NCI-H82 treated with DMSO at 0.1 percent for 48 hours (cell line): ENCODE data around the gene ZC3H6.
A peak's percentile ranks its signal among the peaks of the same experiment; 100 is the strongest.

ENCODE experiments used
- DNase-seq: peaks from one replicate; lab custom pipeline; 2025; ENCODE audit not compliant: unreplicated experiment; lab: John Stamatoyannopoulos, UW

ZC3H6 gene, protein sequence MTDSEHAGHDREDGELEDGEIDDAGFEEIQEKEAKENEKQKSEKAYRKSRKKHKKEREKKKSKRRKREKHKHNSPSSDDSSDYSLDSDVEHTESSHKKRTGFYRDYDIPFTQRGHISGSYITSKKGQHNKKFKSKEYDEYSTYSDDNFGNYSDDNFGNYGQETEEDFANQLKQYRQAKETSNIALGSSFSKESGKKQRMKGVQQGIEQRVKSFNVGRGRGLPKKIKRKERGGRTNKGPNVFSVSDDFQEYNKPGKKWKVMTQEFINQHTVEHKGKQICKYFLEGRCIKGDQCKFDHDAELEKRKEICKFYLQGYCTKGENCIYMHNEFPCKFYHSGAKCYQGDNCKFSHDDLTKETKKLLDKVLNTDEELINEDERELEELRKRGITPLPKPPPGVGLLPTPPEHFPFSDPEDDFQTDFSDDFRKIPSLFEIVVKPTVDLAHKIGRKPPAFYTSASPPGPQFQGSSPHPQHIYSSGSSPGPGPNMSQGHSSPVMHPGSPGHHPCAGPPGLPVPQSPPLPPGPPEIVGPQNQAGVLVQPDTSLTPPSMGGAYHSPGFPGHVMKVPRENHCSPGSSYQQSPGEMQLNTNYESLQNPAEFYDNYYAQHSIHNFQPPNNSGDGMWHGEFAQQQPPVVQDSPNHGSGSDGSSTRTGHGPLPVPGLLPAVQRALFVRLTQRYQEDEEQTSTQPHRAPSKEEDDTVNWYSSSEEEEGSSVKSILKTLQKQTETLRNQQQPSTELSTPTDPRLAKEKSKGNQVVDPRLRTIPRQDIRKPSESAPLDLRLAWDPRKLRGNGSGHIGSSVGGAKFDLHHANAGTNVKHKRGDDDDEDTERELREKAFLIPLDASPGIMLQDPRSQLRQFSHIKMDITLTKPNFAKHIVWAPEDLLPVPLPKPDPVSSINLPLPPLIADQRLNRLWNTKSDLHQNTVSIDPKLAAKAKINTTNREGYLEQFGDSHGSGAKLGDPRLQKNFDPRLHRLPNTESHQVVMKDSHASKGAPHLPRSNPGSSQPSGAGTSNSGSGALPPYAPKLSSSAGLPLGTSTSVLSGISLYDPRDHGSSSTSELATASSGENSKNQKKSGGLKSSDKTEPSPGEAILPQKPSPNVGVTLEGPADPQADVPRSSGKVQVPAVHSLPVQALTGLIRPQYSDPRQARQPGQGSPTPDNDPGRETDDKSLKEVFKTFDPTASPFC

GRCh38 chr2:112275311-112275886, at the start of gene ZC3H6:
ZC3H6 (plus strand) TSS chr2:112275597; CDS start chr2:112275995, 398 bp downstream.
- DNase-seq, result peak; percentile 86

DNA sequence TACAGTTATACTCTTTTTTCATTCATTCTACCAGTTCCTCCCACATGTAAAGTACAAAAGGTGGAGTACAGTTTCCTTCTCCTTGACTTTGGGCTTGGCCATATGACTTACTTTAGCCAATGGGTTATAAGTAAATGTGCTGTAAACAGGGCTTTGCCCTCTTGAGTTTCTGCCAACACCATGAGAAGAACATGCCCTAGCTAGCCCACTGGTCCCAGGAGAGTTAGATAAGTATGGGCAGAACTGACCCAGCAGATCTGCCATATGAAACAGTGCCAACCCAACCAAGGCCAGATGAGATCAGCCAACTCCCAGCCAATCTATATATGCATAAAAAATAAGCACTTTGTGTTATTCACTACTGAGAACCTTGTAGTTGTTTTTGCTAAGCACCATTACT, 46.0 kb upstream of the ZC3H6 start:
- no peak for DNase-seq

- DNase-seq, result no peak
Measured at GRCh38 chr2:112230371-112230770, 45.0 kb upstream of the ZC3H6 start.

GRCh38 chr2:112239862-112240261, 35.5 kb upstream of the ZC3H6 start:
- no peak for DNase-seq

GRCh38 chr2:112242384-112242783, 33.0 kb upstream of the ZC3H6 start:
- no peak for DNase-seq

DNA sequence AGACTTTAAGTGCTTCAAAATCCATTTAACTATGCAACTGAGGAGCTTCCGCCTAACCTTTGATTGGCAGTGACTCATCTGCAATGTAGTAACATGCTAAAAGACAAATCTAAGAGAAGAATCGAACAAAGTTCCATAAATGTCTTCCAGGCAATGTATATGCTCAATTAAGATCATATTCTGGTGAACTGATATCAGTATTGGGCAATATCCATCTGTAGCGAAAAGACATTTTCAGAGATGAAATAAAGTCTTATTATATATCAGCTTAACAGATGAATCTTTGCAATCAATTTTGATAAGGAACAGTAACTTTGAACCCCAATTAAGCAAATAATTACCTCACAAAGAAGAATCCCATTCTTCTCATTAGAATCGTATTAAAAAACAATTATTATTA, 32.2 kb upstream of the ZC3H6 start:
- no peak for DNase-seq

- DNase-seq, result no peak
Measured at GRCh38 chr2:112244854-112245253, 30.5 kb upstream of the ZC3H6 start.

- DNase-seq, result no peak
Measured at GRCh38 chr2:112251271-112251670, 24.1 kb upstream of the ZC3H6 start.

DNA sequence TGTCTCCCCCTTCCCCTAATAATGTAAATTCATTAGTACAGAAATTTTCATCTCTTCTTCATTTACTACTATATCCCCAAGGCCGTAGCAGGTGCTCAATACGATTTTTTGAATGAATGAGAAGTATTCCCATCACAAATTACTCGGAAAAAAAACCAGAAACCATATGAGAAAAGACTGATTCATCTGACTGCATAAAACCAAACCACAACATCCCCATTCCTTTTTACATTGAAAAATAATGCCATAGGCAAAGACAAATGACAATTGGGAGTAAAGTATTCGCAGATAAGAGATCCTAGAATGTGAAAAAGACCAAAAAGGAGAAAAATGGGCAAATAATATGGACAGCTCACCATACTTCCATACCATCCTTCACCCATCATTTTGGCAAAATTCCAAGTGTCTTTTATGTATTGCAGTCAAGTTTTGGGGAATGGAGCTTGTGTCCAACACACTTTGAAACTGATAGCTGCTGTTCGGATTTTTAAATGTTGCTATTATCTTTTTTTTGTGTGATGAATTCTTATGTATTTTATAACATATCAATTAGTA, 22.1 kb upstream of the ZC3H6 start:
- no peak for DNase-seq

DNA sequence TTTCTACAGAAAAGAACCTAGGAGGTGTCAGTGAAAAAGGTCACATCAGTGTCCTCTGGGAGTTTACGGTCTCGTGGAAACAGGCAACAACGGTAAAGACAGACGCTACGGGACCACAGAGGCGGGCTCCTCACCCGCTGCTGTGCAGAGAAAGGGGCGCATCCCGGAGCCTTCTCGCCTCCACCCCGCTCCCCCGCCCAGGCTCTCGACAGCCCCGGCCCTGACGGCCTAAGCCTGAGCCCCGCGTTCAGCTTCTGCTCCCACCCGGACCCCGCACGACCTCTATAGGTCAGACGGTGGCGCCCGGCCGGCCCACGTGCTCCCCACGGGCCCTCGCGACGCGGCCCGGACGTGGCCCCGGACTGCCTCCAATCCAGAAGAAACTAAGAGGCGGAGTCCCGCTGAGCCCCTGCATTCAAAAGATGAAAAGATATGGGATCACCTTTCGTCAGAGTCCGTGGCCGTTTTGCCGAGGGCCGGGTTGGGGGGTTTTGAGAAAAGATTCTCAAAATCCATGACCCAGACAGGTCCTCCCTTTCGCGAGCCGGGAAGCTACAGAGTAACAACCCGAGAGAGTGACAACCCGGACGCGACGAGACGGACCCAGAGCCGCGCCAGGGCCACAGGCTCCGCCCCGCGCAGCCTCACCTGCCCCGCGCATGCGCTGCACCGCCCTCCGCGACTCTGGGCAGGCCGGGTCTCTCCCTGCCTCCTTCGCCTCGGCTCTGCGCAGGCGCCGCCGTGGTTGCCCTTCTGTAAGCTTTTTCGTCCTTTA, 20.7 kb upstream of the ZC3H6 start, which contains the start of gene ZC3H8:
TSS of gene ZC3H8 (minus strand) at position 577 of the 775 bp plus-strand sequence. CDS start at position 516, 61 bp downstream.
- peak; percentile 80 for DNase-seq

GRCh38 chr2:112255875-112256274, 19.5 kb upstream of the ZC3H6 start:
- no peak for DNase-seq

GRCh38 chr2:112256654-112257053, 18.7 kb upstream of the ZC3H6 start:
- no peak for DNase-seq

DNA sequence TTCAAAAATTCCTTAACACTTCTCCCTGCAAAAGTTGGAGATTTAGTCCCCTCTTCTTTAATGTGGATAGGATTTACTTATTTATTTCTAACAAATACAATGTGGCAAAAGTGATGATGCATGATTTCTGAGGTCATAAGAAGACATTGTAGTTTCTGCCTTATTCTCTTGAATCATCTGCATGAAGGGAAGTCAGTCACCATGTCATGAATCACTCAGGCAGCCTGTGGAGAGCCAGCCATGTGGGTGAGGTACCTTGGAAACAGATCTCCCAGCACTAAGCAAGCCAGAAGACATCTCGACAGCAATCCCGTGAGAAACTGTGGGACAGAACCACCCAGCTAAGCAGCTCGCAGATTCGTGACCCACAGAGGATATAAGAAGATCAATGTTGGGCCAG, 17.8 kb upstream of the ZC3H6 start:
- no peak for DNase-seq

GRCh38 chr2:112259509-112260294, 15.7 kb upstream of the ZC3H6 start:
- peak; percentile 60 for DNase-seq

- no peak for DNase-seq
Measured at GRCh38 chr2:112260295-112260625, 15.1 kb upstream of the ZC3H6 start.

- DNase-seq, result no peak
Measured at GRCh38 chr2:112262876-112263275, 12.5 kb upstream of the ZC3H6 start.

DNA sequence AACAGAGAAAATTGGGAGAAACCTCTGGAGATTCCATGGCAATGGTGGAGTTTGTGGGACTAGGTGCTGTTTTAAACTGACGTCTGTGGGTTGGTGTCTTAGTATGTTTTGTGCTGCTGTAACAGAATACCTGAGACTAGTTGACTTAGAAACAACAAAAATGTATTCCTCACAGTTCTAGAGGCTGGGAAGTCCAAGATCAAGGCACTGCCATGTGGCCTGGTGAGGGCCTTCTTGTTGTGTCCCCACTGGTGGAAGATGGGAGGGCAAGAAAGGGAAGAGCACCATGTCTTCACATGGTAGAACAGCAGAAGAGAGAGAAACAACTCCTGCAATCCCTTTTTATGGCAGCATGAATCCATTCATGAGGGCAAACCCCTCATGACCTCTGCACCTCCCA, 6.8 kb upstream of the ZC3H6 start:
- no peak for DNase-seq

DNA sequence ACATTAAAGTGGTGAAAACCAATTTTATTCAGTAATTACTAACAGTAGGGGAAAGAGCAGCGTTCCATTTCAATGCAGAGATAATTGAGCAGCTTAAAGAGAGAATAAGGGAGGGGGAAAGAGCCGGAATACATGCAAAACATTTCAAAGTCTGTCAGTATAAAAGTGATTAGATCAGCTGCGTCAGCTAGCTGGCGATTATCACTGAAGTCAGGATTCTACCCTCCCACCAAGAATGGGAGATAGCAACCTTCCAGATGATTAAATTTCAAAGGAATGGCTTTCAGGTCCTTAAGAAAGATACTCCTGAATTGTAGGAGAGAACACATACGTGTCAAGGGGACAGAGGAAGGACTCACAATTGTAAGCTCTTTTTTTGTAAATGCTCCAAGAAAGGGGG, 2.7 kb upstream of the ZC3H6 start:
- DNase-seq, result no peak

DNA sequence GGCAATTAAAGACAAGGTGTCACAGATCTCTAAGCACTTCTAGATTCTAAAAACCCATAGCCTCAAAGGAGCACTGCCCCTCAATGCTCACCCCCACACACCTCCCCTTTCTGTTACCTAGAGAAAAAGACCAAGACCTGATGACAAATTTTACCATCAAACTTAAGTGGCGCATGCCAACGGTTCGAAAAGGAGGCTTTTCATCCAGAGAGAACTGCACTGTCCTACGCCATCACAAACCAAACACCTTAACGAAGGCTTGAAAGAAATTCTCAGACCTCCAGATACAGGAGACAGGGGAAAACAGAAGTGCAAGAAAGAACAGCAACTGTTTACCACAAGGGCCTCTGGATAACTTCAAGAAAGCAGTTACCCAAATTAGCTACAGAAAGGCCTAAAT, 2.0 kb upstream of the ZC3H6 start:
- no peak for DNase-seq
